HG02798 (cell line): ENCODE results near the gene MMP23B.
"Not testable (repeated sequence)": the region's sequence is repeated elsewhere in the genome, so short reads cannot be mapped to it uniquely, and the experiment has no call there.

Source experiments
- ATAC-seq: cut with Tn5 transposase; IDR thresholded peaks from one replicate; pipeline ENCODE4 v1.9.1; 2021; ENCODE audit warnings: mild to moderate bottlenecking; ENCODE audit not compliant: unreplicated experiment, poor library complexity

MMP23B gene

GRCh38 chr1:1629430-1630190, 2.4 kb upstream of the MMP23B start:
- ATAC-seq, result no peak

- peak; percentile 69 for ATAC-seq
Measured at GRCh38 chr1:1630191-1630964, 1.6 kb upstream of the MMP23B start.

DNA sequence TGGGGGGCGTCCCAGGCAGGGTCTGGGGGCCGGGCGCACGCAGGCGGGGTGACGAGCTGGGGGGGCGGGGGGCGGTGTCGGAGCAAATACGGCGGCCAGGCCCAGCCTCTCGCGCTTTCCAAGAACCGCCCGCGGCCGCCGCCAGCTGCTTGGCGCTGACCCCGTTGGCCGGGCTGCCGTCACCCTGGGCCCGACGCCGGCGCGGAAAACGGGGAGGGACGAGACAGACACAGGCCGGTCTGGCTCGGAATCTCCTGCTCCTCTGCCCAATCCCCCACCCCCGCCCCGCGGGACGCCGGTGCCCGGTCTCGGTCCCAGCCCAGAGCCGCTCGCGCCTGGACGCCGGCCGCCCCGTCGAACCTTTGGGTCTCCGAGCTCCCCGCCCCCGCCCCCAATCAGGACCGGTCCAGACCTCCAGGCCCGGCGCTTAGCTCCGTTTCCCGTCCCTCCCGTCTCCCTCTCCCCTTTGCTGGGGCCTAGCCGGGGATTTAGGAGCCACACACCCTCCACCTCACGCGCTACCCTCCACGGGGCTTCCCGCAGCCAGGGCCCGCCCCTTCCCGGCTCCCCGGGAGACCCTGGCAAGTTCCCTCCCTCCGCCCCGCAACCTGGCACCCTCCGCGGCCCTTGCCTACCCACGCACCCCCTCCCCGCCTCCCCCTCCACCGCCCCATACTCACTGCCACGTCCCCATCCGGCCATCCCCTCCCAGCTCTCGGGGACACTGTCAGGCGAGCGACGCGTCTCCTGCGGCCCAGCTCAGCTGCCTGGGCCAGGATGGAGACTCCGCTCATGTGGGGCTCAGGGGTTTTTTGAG, 800 bp upstream of the MMP23B start:
- ATAC-seq, result no peak

DNA sequence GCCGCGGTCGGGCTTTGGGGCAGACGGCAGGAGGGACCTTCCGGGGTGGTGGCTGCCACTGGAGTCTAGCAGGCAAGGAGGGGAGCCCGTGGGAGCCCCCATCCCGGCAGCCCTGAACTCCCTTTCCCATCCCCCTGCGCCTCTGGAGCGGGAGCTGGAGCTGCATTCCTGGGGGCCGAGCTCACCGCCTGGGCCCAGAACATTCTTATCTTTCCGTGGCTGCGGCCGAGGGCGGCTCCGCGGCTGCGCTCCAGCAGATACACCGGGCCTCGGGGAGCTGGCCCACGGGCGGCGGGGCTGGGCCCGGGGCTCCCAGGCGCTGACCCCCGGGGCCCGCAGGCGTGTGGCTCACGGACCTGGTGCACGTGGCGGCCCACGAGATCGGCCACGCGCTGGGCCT, 1.4 kb downstream of the MMP23B start:
- ATAC-seq, result not testable (repeated sequence)

DNA sequence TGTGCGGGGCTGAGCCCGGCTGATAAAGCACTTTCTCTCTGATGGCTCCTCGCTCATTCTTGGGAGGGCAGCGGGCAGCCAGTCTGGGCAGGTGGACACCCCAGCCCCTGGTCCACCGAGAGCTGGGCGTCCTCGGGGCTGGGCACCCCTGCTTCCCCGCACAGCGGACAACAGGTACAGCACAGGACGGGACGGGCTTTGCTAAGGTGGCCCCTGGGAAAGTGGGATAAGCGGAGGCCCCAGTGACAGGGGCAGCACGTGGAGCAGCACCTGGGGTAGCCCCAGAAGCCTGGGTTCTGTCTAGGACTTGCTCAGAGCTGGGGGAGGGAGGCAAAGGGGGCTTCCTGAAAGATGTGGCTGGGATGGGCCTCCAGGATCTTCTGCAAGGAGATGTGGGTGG, 2.6 kb downstream of the MMP23B start:
- ATAC-seq, result not testable (repeated sequence)

DNA sequence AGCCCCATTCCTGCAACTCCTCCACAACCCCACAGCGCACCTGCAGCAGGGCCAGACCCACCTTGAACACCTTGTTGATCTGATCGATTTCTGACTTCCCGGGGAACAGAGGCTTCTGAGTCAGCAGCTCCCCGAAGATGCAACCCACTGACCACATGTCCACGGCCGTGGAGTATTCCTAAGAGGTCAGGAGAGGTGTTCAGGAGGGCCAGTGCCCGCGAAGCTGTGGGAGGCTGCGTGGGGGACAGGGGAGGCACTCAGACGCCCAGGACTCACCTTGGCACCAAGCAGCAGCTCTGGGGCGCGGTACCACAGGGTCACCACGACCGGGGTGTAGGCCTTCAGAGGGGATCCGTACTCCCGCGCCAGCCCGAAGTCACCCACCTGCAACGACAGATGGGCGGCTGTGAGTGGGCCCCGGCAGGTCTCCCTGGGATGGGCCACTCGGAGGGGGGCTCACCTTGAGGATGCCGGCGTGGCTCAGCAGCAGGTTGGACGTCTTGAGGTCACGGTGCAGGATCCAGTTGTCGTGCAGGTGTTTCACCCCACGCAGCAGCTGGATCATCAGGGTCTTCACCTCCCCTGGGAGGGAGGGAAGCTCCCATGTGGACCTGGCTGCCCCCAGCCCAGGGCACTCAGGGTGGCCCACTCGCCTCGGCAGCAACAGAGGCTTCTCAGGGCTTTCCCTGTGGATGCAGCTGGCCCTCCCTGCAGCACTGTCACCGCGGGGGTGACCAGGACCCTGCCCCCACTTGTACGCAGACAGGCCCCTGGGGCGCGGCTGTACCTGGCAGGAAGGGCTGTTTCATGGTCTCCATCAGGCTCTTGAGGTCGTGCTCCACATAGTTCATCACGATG, 4.9 kb downstream of the MMP23B start:
- not testable (repeated sequence) for ATAC-seq

DNA sequence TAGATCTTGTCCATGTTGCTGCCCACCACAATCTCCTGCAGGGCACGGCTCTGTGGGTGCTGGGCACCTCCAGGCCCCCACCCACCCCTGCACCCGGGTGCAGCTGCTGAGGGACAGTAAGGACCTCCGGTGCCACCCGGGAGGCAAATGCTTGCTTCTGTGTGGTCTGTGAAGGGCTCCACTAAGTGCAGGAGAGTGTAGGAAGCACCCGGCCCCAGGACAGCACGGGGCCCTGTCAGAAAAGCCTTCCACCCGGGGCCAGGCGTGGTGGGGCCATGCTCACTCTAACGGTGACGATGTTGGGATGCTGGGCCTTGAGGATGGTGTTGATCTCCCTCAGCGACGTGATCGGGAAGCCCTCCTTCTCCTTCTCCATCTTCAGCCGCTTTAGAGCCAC, 5.5 kb downstream of the MMP23B start:
- not testable (repeated sequence) for ATAC-seq

- not testable (repeated sequence) for ATAC-seq
Measured at GRCh38 chr1:1638528-1638927, 6.6 kb downstream of the MMP23B start.

GRCh38 chr1:1639368-1639767, 7.4 kb downstream of the MMP23B start:
- not testable (repeated sequence) for ATAC-seq

GRCh38 chr1:1640081-1640480, 8.1 kb downstream of the MMP23B start:
- not testable (repeated sequence) for ATAC-seq

DNA sequence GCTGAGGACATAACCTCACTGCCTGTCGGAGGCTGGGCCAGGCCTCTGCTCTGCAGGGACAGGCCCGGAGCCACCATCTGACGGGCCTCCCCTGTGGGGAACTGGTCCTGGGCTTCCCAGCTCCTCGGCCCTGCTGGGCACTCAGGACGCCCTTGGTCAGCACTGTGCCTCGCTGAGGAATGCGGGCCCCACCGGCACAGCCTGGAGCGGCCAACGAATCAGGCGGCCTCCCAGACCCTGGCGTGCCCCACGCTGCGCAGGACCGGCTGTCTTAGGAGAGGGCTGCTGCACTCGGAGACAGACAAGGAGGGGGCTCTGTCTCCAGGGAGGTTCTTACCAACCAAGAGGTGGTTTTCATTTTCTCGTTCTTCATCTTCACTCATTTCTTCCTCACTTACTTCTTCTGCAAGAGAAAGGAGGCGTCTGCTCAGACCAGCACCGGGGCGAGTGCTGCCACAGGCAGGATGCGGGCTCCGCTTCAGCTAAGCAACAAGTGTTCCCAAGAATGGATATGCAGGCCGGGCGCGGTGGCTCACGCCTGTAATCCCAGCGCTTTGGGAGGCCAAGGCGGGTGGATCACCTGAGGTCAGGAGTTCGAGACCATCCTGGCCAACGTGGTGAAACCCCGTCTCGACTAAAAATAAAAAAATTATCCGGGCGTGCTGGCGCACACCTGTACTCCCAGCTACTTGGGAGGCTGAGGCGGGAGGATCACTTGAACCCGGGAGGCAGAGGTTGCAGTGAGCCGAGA, 8.9 kb downstream of the MMP23B start:
- ATAC-seq, result not testable (repeated sequence)

GRCh38 chr1:1646326-1646725, 14.4 kb downstream of the MMP23B start:
- ATAC-seq, result not testable (repeated sequence)

DNA sequence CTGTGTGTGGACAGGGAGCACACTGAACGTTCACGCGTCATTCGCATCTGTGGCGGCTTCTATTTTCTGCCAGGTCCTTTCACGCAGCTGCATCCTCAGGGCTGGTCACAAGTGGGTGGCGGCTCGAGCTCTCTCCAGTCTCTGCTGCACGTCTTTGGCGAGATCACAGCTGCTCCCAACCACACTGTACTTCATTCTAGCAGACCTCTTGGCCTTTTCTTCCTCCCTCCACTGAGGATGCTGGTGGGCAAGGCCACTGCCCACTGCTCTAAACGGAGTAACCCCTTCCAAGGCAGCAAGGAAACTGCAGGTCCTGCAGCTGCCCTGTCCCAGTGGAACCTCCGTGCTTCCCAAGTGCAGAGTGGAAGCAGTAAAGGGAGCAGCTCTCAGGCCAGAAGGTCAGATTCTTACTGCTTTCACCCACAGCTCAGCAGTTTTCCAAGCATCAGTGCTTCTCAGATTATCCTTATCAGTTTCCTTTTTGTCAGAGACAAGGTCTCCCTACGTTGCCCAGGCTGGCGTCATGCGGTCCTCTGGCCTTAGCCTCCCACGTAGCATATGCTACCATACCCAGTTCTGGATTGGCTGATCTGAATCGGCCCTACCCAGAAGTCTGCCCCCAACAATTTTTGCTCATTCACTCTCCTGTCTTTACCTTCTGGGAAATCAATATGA, 15.7 kb downstream of the MMP23B start:
- ATAC-seq, result not testable (repeated sequence)

DNA sequence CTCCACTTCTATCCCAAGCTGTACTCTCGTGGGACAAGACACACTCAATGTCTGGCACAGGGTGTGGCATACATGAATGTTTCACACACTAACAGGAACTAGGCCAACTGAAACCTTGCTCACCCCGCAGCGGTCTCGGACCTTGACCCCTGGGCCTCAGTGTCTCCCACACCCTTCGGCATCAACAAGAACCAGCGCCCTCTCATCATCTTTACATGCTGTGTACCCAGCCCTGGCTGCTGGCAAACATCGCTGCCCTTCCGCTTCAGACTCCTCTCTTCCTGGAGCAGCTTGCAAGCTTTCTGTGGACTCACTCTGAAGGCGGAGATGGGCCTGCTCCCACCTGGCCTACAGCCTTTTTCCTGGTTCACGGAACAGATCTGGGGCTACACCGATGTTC, 16.3 kb downstream of the MMP23B start:
- not testable (repeated sequence) for ATAC-seq

DNA sequence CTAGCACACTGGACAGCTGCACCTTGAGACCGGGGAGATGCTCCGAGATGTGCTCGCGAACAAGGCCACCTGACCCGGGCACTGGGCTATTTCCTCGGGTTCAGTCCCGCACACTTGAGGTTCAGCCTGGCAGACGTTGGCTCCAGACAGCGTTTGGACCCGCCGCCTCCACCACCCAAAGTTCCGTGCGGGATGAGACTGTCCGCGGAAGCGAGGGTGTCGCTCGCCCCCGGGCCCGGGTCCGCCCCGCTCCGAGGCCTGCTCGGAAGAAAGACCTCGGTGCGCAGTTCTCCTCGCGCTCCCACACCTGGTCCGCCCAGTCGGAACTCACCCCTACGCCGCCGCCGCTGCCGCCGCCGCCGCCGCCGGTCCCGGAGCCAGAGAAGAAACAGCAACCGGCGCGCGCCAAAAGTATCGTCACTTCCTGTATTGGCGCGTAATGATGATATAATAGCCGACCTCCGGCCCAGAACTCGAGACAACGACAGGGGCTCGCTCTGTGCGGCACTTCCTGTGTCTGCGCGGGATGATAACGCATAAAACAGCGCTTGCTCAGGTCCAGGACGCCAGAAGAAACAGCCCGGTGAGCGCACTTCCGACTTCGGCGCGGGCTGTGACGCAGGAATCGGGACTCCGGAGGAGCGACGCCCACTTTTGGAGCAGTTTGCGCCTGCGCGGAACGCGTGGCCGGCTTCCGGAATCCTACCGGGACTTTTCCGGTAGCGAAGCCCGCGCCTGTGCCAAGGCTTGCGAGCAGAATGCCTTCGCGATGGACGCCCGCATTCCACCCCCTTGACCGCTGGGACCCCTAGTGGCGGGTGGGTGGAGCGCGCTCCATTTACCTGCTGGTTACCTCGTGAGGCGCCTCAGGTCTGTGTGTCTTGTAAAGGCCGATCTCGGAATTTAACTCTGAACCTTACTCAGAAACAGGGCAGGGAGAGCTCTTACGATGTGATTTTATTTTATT, 26.9 kb downstream of the MMP23B start, which contains the start of gene CDK11B:
CDK11B (minus strand) TSS at position 422 of the 967 bp plus-strand sequence. CDS start 1,519 bp downstream, outside the sequence.
- ATAC-seq, result peak; percentile 89

- ATAC-seq, result not testable (repeated sequence)
Measured at GRCh38 chr1:1662392-1662791, 30.4 kb downstream of the MMP23B start.

GRCh38 chr1:1662830-1663560, 31.0 kb downstream of the MMP23B start:
- not testable (repeated sequence) for ATAC-seq
